K562 (cell line): ENCODE data around the gene CCNA1. TPM values are rescaled to one million over a fixed set of nuclear protein-coding genes. Genes with fewer than 3 reads are reported as not detected.

Experiments used
- ATAC-seq: fragments of 200-7000 bp; cut with Tn5 transposase; 3 replicates; pipeline ENCODE4 v1.9.1; 2020; ENCODE audit warnings: moderate library complexity
- BruUV-seq: library from RNA; stranded (reverse); fragments of 400-500 nt; replicated peaks from 2 replicates; lab custom pipeline; 2021; lab: Mats Ljungman, UMichigan
- CTCF ChIA-PET: fragments of 300-600 bp; formaldehyde crosslinking; extraction: SDS; loops from one replicate; lab custom pipeline; 2021; ENCODE audit warnings: low intra/inter-chr PET ratio; lab: Yijun Ruan, JAX
- POLR2A ChIA-PET: fragments of 300-600, 350-650 bp; sonication (Branson Sonifier 250); formaldehyde crosslinking; extraction: SDS; loops from one replicate; lab custom pipeline; 2021; ENCODE audit warnings: antibody characterized with exemption, inconsistent platforms; lab: Yijun Ruan, JAX
- DNase-seq, 4 experiments: peaks; one replicate each; pipeline versions ENCODE4 v3.0.0 to v3.0.0-alpha.2; 2011 to 2018; ENCODE audit warnings: low spot score in 3 of 4, mixed read lengths in 3 of 4; ENCODE audit errors: extremely low read depth in 1 of 4
- FAIRE-seq: peaks from 2 replicates; lab custom pipeline; 2011; peaks lifted over from hg19 to GRCh38; lab: Jason Lieb, UNC
- H2AFZ ChIP-seq: 2 replicates; pipeline ENCODE4 v1.6.0; 2011; ENCODE audit warnings: low read depth, low read length, control low read depth, inconsistent platforms
- H3K27ac ChIP-seq: fragments of 200-600 bp; 3 replicates; pipeline ENCODE4 v1.8.0; 2011; ENCODE audit warnings: low read depth, mild to moderate bottlenecking, control low read depth, inconsistent platforms, low read length, moderate library complexity, mixed read lengths; ENCODE audit errors: extremely low read depth
- H3K27me3 ChIP-seq, 2 experiments: fragments of 300-600 bp in 1 of 2; 2 replicates in 1 of 2; 3 replicates in 1 of 2; pipeline versions ENCODE4 v1.6.0 to v1.8.0; 2011; ENCODE audit warnings: inconsistent platforms in 2 of 2, low read length in 2 of 2, mild to moderate bottlenecking in 1 of 2, mixed read lengths in 1 of 2, moderate library complexity in 1 of 2; ENCODE audit not compliant: control insufficient read depth in 2 of 2, insufficient read depth in 2 of 2
- H3K36me3 ChIP-seq: fragments of 300-600 bp; 3 replicates; pipeline ENCODE4 v1.8.0; 2011; ENCODE audit warnings: mild to moderate bottlenecking, low read length, inconsistent platforms; ENCODE audit not compliant: control insufficient read depth, insufficient read depth
- H3K4me1 ChIP-seq, 2 experiments: fragments of 200-600 bp in 1 of 2; replicated peaks in 1 of 2; 2 replicates in 1 of 2; 3 replicates in 1 of 2; pipeline versions ENCODE4 v1.5.1 to v1.8.0; 2011; ENCODE audit warnings: inconsistent platforms in 2 of 2, low read length in 2 of 2, mild to moderate bottlenecking in 1 of 2, mixed read lengths in 1 of 2, moderate library complexity in 1 of 2; ENCODE audit not compliant: control insufficient read depth in 2 of 2, insufficient read depth in 2 of 2
- H3K4me2 ChIP-seq: 2 replicates; pipeline ENCODE4 v1.6.1; 2011; ENCODE audit warnings: low read length, control low read depth, inconsistent platforms, mixed read lengths; ENCODE audit not compliant: insufficient read depth
- H3K4me3 ChIP-seq: fragments of 200-600 bp; sonication (generic), shearing (Covaris generic); 2 replicates; pipeline ENCODE4 v1.5.1; 2016; ENCODE audit warnings: control low read depth, inconsistent platforms
- H3K79me2 ChIP-seq: fragments of 200-600 bp; 3 replicates; pipeline ENCODE4 v1.8.0; 2011; ENCODE audit warnings: low read length, inconsistent platforms; ENCODE audit not compliant: control insufficient read depth, insufficient read depth
- H3K9ac ChIP-seq, 2 experiments: 2 replicates each; pipeline versions ENCODE4 v1.6.0 to v1.6.1; 2011; ENCODE audit warnings: low read depth in 2 of 2, low read length in 2 of 2, control low read depth in 1 of 2, inconsistent platforms in 1 of 2, mild to moderate bottlenecking in 1 of 2, mixed read lengths in 1 of 2; ENCODE audit not compliant: insufficient read depth in 1 of 2
- H3K9me1 ChIP-seq: one replicate; pipeline ENCODE4 v1.6.0; 2011; ENCODE audit warnings: inconsistent platforms, mild to moderate bottlenecking, low read length, moderate library complexity; ENCODE audit not compliant: control insufficient read depth, insufficient read depth
- H3K9me3 ChIP-seq: replicated peaks from 2 replicates; pipeline ENCODE4 v1.5.1; 2011; ENCODE audit warnings: low read depth, low read length, inconsistent platforms; ENCODE audit not compliant: control insufficient read depth, insufficient read depth
- H4K20me1 ChIP-seq: replicated peaks from 2 replicates; pipeline ENCODE4 v1.6.1; 2011; ENCODE audit warnings: low read length, inconsistent platforms, mixed read lengths; ENCODE audit not compliant: control insufficient read depth, insufficient read depth
- DPF2 ChIP-seq: fragments of 450-650 bp; IDR thresholded peaks from 2 replicates; pipeline ENCODE4 v1.6.1; 2016
- HMBOX1 ChIP-seq: sonication (generic); IDR thresholded peaks from 2 replicates; pipeline ENCODE4 v1.6.1; 2016
- IRF2 ChIP-seq: sonication (generic); formaldehyde crosslinking; IDR thresholded peaks from 2 replicates; pipeline ENCODE4 v1.8.1; 2022; ENCODE audit warnings: mild to moderate bottlenecking, missing genetic modification reagents
- MED1 ChIP-seq: sonication (generic); formaldehyde crosslinking; IDR thresholded peaks from 2 replicates; pipeline ENCODE4 v1.8.1; 2023; ENCODE audit warnings: missing genetic modification reagents, borderline replicate concordance
- NR0B1 ChIP-seq: fragments of 450-650 bp; IDR thresholded peaks from one replicate; pipeline ENCODE4 v1.6.1; 2018; ENCODE audit warnings: mild to moderate bottlenecking, moderate library complexity; ENCODE audit not compliant: partially characterized antibody
- SMAD1 ChIP-seq: fragments of 150-350 bp; IDR thresholded peaks from 2 replicates; pipeline ENCODE4 v1.6.1; 2014; ENCODE audit warnings: low read length, low read depth; ENCODE audit not compliant: partially characterized antibody
- SP2 ChIP-seq: IDR thresholded peaks from 2 replicates; pipeline ENCODE4 v1.6.1; 2011; ENCODE audit warnings: mild to moderate bottlenecking, low read depth, low read length, moderate library complexity; ENCODE audit not compliant: poor library complexity, severe bottlenecking; ENCODE audit errors: extremely low read depth
- TEAD1 ChIP-seq, 2 experiments: fragments of 450-650 bp in 1 of 2; sonication (generic) in 1 of 2; formaldehyde crosslinking; IDR thresholded peaks; 2 replicates each; pipeline versions ENCODE4 v1.4.0 to v1.8.0; 2020 to 2022; ENCODE audit warnings: mild to moderate bottlenecking in 2 of 2, missing genetic modification reagents in 1 of 2
- ZBTB34 ChIP-seq: fragments of 250-450 bp; sonication (Bioruptor Pico); IDR thresholded peaks from 2 replicates; pipeline ENCODE4 v1.8.0; 2021; ENCODE audit warnings: mild to moderate bottlenecking, moderate library complexity
- ZEB2 ChIP-seq: fragments of 450-650 bp; IDR thresholded peaks from 2 replicates; pipeline ENCODE4 v1.6.1; 2016
- ZNF436 ChIP-seq: fragments of 250-450, 450-650 bp; sonication (Bioruptor Pico); formaldehyde crosslinking; IDR thresholded peaks from 2 replicates; pipeline ENCODE4 v1.7.0; 2020; ENCODE audit warnings: mild to moderate bottlenecking
- ZNF75A ChIP-seq: fragments of 450-650 bp; formaldehyde crosslinking; IDR thresholded peaks from 2 replicates; pipeline ENCODE4 v1.4.0; 2020; ENCODE audit warnings: mild to moderate bottlenecking
- in situ Hi-C: fragments of 300-500 bp; cut with MboI; formaldehyde crosslinking; loops from 4 replicates; pipeline ENCODE4 v1.15.0; 2018; ENCODE audit warnings: inconsistent platforms, mixed read lengths
- intact Hi-C: fragments of 100-400 bp; cut with micrococcal nuclease; formaldehyde crosslinking; loops from 2 replicates; pipeline ENCODE4 v1.14.2; 2022
- polyA plus RNA-seq, 8 experiments: library from polyadenylated mRNA; depleted of rRNA in 4 of 8; stranded (reverse) in 5 of 8; unstranded in 3 of 8; fragments of >200 nt; fragmentation: Nextera tagmentation in 2 of 8; fragmentation: Illumina TruSeq in 1 of 8; extraction: Ambion mirVana in 2 of 8; extraction: Trizol in 1 of 8; gene quantifications; 2 replicates each; pipeline versions ENCODE4 v1.2.1 to v1.2.3, GENCODE V29; 2011 to 2014; ENCODE audit warnings: inconsistent platforms in 1 of 8, missing spikeins in 1 of 8
- total RNA-seq, 7 experiments: library from RNA; depleted of rRNA in 6 of 7; stranded (reverse); fragments of >200 nt in 6 of 7; fragmentation: Illumina TruSeq in 2 of 7; extraction: Trizol in 2 of 7; gene quantifications; 2 replicates each; pipeline versions ENCODE4 v1.2.1 to v1.2.3, GENCODE V29; 2011 to 2021; ENCODE audit warnings: low replicate concordance in 1 of 7
- TF ChIP-seq, protein P1 (sequence below): fragments of 450-650 bp; IDR thresholded peaks from 2 replicates; pipeline ENCODE4 v1.6.1; 2016; ENCODE audit warnings: mild to moderate bottlenecking
- TF ChIP-seq, protein P2 (sequence below), 2 experiments: fragments of 450-650 bp in 1 of 2; sonication (generic) in 1 of 2; formaldehyde crosslinking in 1 of 2; IDR thresholded peaks in 1 of 2; conservative IDR thresholded peaks in 1 of 2; 2 replicates each; pipeline versions ENCODE4 v1.6.1 to v1.8.1; 2016 to 2023; ENCODE audit warnings: mild to moderate bottlenecking in 2 of 2, moderate library complexity in 2 of 2, inconsistent platforms in 1 of 2, missing genetic modification reagents in 1 of 2

Gene CCNA1
- total and polyA plus RNA-seq, 9 of the 15 experiments (the other 6 are each of a cell fraction or from before 2014, with no cell fraction given), result 0.08 TPM; not detected in 8

- intact Hi-C loops (no loop called here), in situ Hi-C loops (no loop called here)
- no peak for FAIRE-seq
- no peak for TF ChIP-seq ZEB2
- no peak for TF ChIP-seq TEAD1 (CRISPR knock-in tag; IDR thresholded peaks at IDR 0.05)
- TF ChIP-seq NR0B1, result no peak
- no peak for TF ChIP-seq SP2
- TF ChIP-seq HMBOX1, result no peak
- TF ChIP-seq DPF2, result no peak
- TF ChIP-seq, protein P1, sequence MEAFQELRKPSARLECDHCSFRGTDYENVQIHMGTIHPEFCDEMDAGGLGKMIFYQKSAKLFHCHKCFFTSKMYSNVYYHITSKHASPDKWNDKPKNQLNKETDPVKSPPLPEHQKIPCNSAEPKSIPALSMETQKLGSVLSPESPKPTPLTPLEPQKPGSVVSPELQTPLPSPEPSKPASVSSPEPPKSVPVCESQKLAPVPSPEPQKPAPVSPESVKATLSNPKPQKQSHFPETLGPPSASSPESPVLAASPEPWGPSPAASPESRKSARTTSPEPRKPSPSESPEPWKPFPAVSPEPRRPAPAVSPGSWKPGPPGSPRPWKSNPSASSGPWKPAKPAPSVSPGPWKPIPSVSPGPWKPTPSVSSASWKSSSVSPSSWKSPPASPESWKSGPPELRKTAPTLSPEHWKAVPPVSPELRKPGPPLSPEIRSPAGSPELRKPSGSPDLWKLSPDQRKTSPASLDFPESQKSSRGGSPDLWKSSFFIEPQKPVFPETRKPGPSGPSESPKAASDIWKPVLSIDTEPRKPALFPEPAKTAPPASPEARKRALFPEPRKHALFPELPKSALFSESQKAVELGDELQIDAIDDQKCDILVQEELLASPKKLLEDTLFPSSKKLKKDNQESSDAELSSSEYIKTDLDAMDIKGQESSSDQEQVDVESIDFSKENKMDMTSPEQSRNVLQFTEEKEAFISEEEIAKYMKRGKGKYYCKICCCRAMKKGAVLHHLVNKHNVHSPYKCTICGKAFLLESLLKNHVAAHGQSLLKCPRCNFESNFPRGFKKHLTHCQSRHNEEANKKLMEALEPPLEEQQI, result no peak
- TF ChIP-seq ZNF75A (CRISPR knock-in tag), result no peak
- TF ChIP-seq ZNF436 (CRISPR knock-in tag), result no peak
- TF ChIP-seq, protein P2, sequence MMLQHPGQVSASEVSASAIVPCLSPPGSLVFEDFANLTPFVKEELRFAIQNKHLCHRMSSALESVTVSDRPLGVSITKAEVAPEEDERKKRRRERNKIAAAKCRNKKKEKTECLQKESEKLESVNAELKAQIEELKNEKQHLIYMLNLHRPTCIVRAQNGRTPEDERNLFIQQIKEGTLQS (IDR thresholded peaks at IDR 0.05), result no peak
- TF ChIP-seq, protein P2 (CRISPR knock-in tag; conservative IDR thresholded peaks at IDR 0.05), result no peak
- no peak for TF ChIP-seq IRF2 (CRISPR knock-in tag)
- TF ChIP-seq MED1 (CRISPR knock-in tag), result no peak
- no peak for TF ChIP-seq ZBTB34 (CRISPR knock-in tag)
- no peak for TF ChIP-seq SMAD1
Observed at GRCh38 chr13:36461506-36461905, 29.2 kb downstream of the CCNA1 start.

More at GRCh38 chr13:36461506-36461905, 29.2 kb downstream of the CCNA1 start:
- BruUV-seq, result no TSS peak
- no peaks in the 10 kb centered on the region for H3K9me1 ChIP-seq
- no peak overlapping the region for H3K4me3 ChIP-seq
- H4K20me1 ChIP-seq, result no peaks in the 10 kb centered on the region
- H3K9ac ChIP-seq, result no peak overlapping the region
- ChIA-PET CTCF (no interaction called here), POLR2A (no interaction called here)
- H3K27me3 ChIP-seq, result no peaks in the 10 kb centered on the region
- no peaks in the 10 kb centered on the region for H3K4me1 ChIP-seq
- H2AFZ ChIP-seq, result no peak overlapping the region
- ATAC-seq (no peak), DNase-seq (no peak)
- H3K4me2 ChIP-seq, result no peak overlapping the region
- no peaks in the 10 kb centered on the region for H3K36me3 ChIP-seq
- no peaks in the 10 kb centered on the region for H3K9me3 ChIP-seq
- no peaks in the 10 kb centered on the region for H3K79me2 ChIP-seq
- no peak overlapping the region for H3K27ac ChIP-seq
